Muscle layer of duodenum (tissue), 2 donors: ENCODE data around the gene MAML2.

Experiments used
- H3K27ac ChIP-seq: one replicate; pipeline ENCODE4 v1.7.0; 2013; ENCODE audit warnings: mild to moderate bottlenecking, low read length
- H3K27me3 ChIP-seq: one replicate; pipeline ENCODE4 v1.7.0; 2013; ENCODE audit warnings: low read depth, mild to moderate bottlenecking, control low read depth, low read length
- H3K36me3 ChIP-seq, 2 donors: one replicate each; pipeline ENCODE4 v1.7.0; 2013; ENCODE audit warnings: low read length in 2 of 2, control low read depth in 1 of 2, mild to moderate bottlenecking in 1 of 2; ENCODE audit not compliant: insufficient read depth in 2 of 2, control insufficient read depth in 1 of 2
- H3K4me1 ChIP-seq, 2 donors: one replicate each; pipeline ENCODE4 v1.7.0; 2013; ENCODE audit warnings: low read length in 2 of 2, mild to moderate bottlenecking in 2 of 2, control low read depth in 1 of 2, moderate library complexity in 1 of 2; ENCODE audit not compliant: insufficient read depth in 2 of 2, control insufficient read depth in 1 of 2
- H3K4me3 ChIP-seq, 2 donors: one replicate each; pipeline ENCODE4 v1.7.0; 2013; ENCODE audit warnings: low read length in 2 of 2, low read depth in 1 of 2, mild to moderate bottlenecking in 1 of 2
- H3K9me3 ChIP-seq, 2 donors: one replicate each; pipeline ENCODE4 v1.7.0; 2013; ENCODE audit warnings: low read length in 2 of 2, control low read depth in 1 of 2, mild to moderate bottlenecking in 1 of 2; ENCODE audit not compliant: control insufficient read depth in 1 of 2
- donor health status: healthy.

Gene MAML2

DNA sequence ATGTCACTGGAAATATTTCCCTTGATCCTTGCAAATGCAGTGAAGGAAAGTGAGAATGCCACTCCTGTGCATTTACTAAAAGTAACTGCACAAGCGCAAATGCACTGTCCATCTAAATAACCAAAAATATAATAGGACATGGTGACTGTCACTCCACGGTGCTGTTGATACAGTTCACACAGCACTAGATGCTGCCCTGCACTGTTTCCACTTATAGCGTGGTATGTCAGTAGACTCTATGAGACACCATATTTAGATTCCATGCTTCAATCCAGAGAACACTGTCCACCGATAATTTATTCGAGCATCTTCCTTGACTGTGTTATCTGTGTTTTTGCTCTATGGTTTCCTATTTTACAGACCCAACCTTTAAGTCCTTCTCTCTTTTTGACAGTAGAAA lies 125.8 kb downstream of the MAML2 start:
- no peaks in the 10 kb centered on the region for H3K9me3 ChIP-seq
- no peaks in the 10 kb centered on the region for H3K36me3 ChIP-seq
- H3K4me3 ChIP-seq = no peak overlapping the region
- peaks cover 16 to 29% of the 10 kb centered on the region in 2 donors for H3K4me1 ChIP-seq
- H3K27ac ChIP-seq = no peak overlapping the region
- H3K27me3 ChIP-seq = no peaks in the 10 kb centered on the region

DNA sequence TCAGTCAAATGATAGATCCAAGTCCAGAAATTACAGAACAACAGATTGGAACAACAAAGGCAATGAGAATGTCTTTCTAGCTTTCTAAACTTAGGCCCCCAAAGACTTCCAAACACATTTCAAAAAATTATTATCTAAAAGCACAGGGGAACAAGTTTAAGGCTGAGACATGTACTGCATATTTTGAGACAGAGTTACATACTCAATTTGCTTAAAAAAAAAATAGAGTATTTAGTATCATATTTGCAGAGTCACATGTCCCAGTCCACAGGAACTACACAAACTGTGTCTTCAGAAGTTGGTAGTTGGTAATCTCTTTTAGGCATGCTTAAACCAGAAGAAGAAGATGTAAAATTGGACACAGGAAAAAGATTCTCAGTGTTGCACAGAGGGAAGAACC lies 127.2 kb downstream of the MAML2 start:
- no peaks in the 10 kb centered on the region for H3K27me3 ChIP-seq
- peaks cover 11 to 18% of the 10 kb centered on the region in 2 donors for H3K4me1 ChIP-seq
- H3K4me3 ChIP-seq = no peak overlapping the region
- H3K27ac ChIP-seq = peak overlapping the region; percentile 76
- no peaks in the 10 kb centered on the region for H3K36me3 ChIP-seq
- H3K9me3 ChIP-seq = no peaks in the 10 kb centered on the region

DNA sequence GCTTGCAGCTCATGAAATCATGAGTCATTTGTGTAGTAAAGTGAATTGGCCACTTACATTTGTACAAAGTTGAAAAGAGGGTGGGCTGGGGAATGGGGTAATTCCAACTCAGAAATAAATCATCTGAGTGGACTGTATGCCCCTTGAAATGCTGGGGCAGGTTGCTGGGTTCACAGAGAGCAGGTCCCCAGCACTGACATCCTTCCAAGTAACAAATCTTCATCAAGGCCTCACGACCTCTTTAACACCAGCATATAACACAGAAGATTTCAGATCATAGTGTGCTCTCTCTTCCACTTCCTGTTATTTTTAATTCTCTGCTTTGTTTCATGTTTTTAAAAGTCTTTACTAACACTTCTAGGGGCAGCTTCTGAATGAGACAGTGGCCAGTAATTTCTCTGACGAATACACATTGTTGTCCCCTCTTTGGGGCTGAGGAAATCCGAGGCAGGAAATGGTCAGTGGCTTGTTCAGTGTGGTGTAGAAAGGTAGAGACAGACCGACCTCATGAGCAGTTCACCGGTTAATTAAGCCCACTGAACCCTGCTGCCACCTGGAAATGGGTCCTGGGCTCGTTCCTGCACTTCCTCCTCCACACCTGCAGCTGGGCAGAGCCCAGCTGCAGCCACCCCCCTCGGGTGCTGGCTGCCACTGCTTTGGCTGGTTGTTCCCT lies 127.7 kb downstream of the MAML2 start:
- Histone ChIP-seq H3K4me3 (no peak overlapping the region), H3K9me3 (no peaks in the 10 kb centered on the region), H3K27ac (peak overlapping the region; percentile 76), H3K36me3 (no peaks in the 10 kb centered on the region), H3K4me1 (peaks cover 11 to 17% of the 10 kb centered on the region in 2 donors), H3K27me3 (no peaks in the 10 kb centered on the region)

DNA sequence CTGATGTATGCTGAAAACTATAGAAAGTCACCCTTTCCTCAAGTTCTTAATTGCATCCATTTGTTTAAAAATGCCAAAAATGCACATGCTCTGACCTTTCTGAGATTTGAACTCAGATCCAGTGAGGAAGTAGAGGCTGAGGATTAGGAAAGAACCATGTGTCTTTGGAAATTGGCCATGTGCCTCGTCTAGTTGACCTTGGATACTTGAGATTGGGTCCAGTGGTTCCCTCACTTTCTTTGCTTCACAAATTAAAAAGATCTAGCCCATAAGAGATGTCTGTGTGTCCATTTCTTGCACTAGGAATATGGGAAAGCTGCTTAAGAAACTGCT lies 128.3 kb downstream of the MAML2 start:
- Histone ChIP-seq H3K4me3 (no peak overlapping the region), H3K9me3 (no peaks in the 10 kb centered on the region), H3K36me3 (no peaks in the 10 kb centered on the region), H3K27me3 (no peaks in the 10 kb centered on the region), H3K27ac (peak overlapping the region; percentile 76), H3K4me1 (peaks cover 11 to 17% of the 10 kb centered on the region in 2 donors)

DNA sequence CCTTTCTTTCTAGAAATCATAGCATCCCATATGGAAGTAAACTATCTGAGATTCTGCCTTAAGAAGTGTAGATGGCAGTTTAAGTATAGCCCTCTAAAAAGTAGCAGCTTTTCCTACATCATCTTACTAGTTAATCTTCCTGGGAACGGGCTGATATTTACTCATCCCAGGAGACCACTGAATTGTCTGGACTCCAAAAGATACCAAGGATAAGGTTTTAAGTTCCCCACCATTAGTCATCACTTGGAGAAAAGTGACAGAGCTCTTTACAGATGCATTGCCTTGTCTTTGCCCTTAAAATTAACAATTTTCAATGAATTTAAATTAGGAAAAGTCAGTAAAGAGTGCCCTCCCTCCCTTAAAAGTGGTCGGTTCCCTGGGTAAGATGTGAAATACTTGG lies 129.5 kb downstream of the MAML2 start:
- Histone ChIP-seq H3K4me3 (no peak overlapping the region), H3K27ac (no peak overlapping the region), H3K4me1 (peaks cover 11 to 17% of the 10 kb centered on the region in 2 donors), H3K36me3 (no peaks in the 10 kb centered on the region), H3K9me3 (no peaks in the 10 kb centered on the region), H3K27me3 (no peaks in the 10 kb centered on the region)

DNA sequence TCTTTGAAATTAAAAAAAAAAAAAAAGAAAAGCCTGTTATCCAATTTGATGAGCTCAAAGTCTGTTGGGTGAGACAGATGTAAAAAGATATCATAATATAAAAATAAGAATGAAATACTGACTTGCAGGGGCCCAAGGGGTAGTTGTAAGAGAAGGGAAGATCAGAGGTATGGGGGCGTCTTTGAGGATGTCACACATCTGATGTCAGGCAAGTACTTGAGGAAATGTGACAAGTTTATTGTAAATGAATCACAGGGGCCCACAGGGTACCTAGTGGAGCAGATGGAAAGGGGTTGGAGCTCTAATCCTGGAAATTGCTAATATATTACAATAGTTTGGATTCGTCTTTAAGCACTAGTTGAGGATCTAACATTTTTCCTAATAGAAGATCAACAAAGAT lies 131.6 kb downstream of the MAML2 start:
- H3K27me3 ChIP-seq = no peaks in the 10 kb centered on the region
- H3K4me3 ChIP-seq = no peak overlapping the region
- H3K9me3 ChIP-seq = no peaks in the 10 kb centered on the region
- H3K36me3 ChIP-seq = no peaks in the 10 kb centered on the region
- peaks cover 16 to 19% of the 10 kb centered on the region in 2 donors for H3K4me1 ChIP-seq
- H3K27ac ChIP-seq = peak overlapping the region; percentile 58

DNA sequence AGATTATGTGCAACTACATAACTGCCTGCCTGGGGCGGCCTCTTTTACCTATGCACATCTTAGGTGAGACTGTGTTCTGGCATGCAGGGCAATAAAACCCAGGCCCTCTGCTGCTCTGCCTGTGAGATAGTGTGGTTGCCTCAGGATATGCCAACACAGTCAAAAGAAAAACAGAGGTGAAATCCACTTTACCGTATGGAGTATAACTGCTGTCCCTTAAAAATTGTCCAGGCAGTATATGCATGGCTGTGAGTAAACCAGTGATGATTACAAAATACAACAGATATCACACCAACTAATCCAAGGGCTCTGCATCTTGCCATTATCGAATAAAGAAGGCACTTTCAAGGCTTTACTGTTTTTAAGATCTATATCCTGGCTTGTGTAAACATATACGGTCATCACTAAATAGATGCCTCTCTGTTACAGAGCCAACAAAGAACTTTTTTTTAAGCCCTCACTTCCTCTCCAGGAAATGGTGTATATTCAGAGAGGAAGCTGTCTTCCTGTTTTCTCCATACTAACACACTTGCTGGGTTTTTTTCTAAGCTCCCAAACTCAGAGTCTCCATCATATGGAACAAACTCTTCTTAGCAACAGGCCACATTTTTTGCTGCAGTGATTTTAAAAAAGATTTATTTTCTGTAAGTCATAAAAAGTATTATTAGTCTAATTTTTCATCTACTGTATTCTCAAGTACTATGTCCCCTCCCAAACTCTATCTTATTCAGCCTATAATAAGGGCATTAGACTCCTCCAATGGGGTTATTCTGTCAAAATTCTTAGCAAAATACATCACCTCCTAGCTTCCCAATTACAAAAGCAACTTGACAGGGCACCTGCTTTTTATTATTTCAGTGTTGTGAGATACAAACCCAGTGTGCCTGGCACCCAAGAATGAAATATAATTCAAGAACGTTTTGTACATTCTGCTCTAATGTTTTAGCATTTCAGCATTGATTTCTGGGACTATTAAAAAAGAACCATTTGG lies 135.2 kb downstream of the MAML2 start:
- H3K27ac ChIP-seq = peak overlapping the region; percentile 58
- H3K4me3 ChIP-seq = no peak overlapping the region
- H3K27me3 ChIP-seq = no peaks in the 10 kb centered on the region
- H3K9me3 ChIP-seq = no peaks in the 10 kb centered on the region
- H3K36me3 ChIP-seq = no peaks in the 10 kb centered on the region
- peaks cover 5 to 14% of the 10 kb centered on the region in 2 donors for H3K4me1 ChIP-seq

DNA sequence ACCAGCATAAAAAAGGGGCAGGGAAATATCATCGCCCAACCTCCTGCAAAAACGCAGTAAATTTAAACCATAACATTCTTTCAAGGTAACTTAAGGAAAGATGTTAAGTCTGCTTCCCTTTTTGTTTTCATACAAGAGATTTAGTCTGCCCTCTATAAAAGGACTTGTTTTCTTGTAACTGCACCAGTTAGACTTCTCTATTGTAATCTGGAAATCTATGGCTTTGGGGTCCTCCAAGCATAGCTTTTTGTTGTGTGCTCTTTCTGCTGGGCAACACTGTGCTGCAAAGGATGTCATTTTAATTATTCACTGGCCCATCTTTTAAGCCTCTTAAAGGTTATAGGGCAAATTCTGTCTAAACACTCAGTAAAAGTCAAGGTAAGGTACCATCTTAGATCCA lies 136.0 kb downstream of the MAML2 start:
- Histone ChIP-seq H3K4me1 (peaks cover 5 to 8% of the 10 kb centered on the region in 2 donors), H3K27me3 (no peaks in the 10 kb centered on the region), H3K9me3 (no peaks in the 10 kb centered on the region), H3K27ac (no peak overlapping the region), H3K4me3 (no peak overlapping the region), H3K36me3 (no peaks in the 10 kb centered on the region)

DNA sequence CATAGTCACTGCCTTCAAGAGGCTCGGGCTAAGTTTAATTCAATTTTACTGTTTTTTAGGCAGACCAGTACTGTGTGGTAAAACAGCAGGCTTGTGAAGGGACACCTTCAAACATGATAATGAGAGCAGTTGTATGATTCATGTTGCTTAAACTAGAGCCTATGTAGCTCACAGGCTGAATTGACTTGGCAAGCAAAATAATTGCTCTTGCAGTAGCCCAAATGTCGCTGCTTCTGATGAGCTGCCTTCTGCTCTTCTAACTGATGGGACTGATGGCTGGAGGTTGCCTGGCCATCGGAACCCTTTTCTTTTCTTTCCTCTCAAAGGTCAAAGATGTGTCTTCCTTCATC lies 137.6 kb downstream of the MAML2 start:
- H3K27me3 ChIP-seq = no peaks in the 10 kb centered on the region
- no peaks in the 10 kb centered on the region for H3K9me3 ChIP-seq
- H3K4me3 ChIP-seq = no peak overlapping the region
- H3K27ac ChIP-seq = no peak overlapping the region
- H3K36me3 ChIP-seq = no peaks in the 10 kb centered on the region
- H3K4me1 ChIP-seq = peaks cover 5 to 9% of the 10 kb centered on the region in 2 donors

DNA sequence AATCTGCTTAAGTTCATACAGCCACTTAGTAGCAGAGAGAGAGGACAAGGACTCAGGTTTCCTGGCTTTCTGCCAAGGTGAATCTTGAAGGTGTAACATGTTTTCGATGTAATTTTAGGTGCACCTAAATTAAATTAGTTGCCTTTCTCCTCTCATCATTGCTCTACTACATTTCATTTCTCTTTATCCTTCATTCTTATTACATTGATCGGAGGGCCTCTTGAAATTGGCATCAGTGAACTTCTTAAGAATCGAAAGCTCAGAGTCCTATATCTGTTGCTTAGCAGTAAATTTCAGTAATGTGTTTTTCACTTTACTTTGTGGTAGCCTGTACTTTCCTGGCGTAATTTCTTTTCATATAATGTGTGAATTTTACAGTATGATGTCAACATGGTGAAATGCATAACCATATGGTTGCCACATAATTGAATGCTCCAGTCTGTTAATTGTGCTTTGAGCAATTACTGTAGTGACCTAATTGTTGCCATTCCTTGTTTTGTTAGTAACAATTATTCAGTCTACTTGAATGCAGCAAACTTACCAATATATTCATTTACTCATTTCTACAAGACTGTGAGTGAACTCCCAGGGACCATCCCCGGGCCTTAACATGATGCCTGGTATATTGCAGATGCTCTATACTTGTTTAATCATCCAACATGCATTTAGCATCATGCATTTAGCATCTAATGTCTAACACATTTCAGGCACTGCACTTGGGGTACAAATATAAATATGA lies 138.1 kb downstream of the MAML2 start:
- Histone ChIP-seq H3K9me3 (no peaks in the 10 kb centered on the region), H3K4me3 (no peak overlapping the region), H3K27ac (no peak overlapping the region), H3K36me3 (no peaks in the 10 kb centered on the region), H3K27me3 (no peaks in the 10 kb centered on the region), H3K4me1 (peaks cover 9 to 14% of the 10 kb centered on the region in 2 donors)

DNA sequence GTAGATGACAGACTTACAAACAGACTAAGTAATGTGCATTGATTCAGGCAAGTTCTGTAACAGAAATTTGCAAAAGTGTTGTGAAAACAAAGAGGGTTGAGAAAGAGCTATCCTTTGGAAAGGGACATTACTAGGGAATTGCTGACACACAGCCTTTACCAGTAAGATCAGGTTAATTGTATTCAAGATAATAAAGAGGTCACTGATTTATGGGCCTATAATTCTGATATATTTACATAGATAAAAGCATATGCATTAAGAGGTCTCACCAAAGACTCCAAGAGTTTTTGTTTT lies 138.7 kb downstream of the MAML2 start:
- no peaks in the 10 kb centered on the region for H3K9me3 ChIP-seq
- no peaks in the 10 kb centered on the region for H3K27me3 ChIP-seq
- no peak overlapping the region for H3K4me3 ChIP-seq
- H3K36me3 ChIP-seq = no peaks in the 10 kb centered on the region
- H3K4me1 ChIP-seq = peaks cover 13 to 15% of the 10 kb centered on the region in 2 donors
- H3K27ac ChIP-seq = no peak overlapping the region
